Right lobe of liver (tissue), 4 donors: Measurements from ENCODE around the gene CLN3.

Experiments used
- CTCF ChIP-seq, 4 donors: fragments of 200-600 bp in 3 of 4; fragments of 450-650 bp in 1 of 4; IDR thresholded peaks; one replicate each; pipeline versions ENCODE4 v1.5.1 to v1.8.0; 2016 to 2022; ENCODE audit warnings: antibody characterized with exemption in 4 of 4, mild to moderate bottlenecking in 2 of 4
- POLR2A ChIP-seq: fragments of 450-650 bp; IDR thresholded peaks from one replicate; pipeline ENCODE4 v1.6.1; 2017; ENCODE audit warnings: antibody characterized with exemption, mild to moderate bottlenecking
- donor health status: DM: no; HTN: no; CAD: no.
- donor health status: DM: no; HTN: no; CAD: no.
- donor health status: DM: no; HTN: yes; CAD: no.

GRCh38 chr16:28513484-28514181 is 21.8 kb upstream of the CLN3 start:
- TF ChIP-seq CTCF (IDR thresholded peaks at IDR 0.05) = no peak
- TF ChIP-seq POLR2A = no peak
